Glutamatergic neuron (in vitro differentiated cells): Measurements from ENCODE around the gene HIKESHI. TPM values are rescaled to one million over a fixed set of nuclear protein-coding genes. Genes with fewer than 3 reads are reported as not detected.

Source experiments
- DNase-seq: peaks from one replicate; pipeline ENCODE4 v3.0.0; 2022
- H3K27ac Mint-ChIP-seq: one replicate; pipeline ENCODE4 v1.8.0; 2020; ENCODE audit warnings: mild to moderate bottlenecking, mixed read lengths, inconsistent platforms; ENCODE audit not compliant: unreplicated experiment
- H3K27me3 Mint-ChIP-seq: one replicate; pipeline ENCODE4 v1.8.0; 2020; ENCODE audit warnings: mild to moderate bottlenecking, moderate library complexity, mixed read lengths, inconsistent platforms; ENCODE audit not compliant: unreplicated experiment
- H3K36me3 Mint-ChIP-seq: one replicate; pipeline ENCODE4 v1.8.0; 2020; ENCODE audit warnings: mild to moderate bottlenecking, mixed read lengths, inconsistent platforms; ENCODE audit not compliant: unreplicated experiment
- H3K4me1 Mint-ChIP-seq: one replicate; pipeline ENCODE4 v1.8.0; 2020; ENCODE audit warnings: mild to moderate bottlenecking, low read depth, mixed read lengths, inconsistent platforms; ENCODE audit not compliant: unreplicated experiment
- H3K4me3 Mint-ChIP-seq: one replicate; pipeline ENCODE4 v1.8.0; 2020; ENCODE audit warnings: mild to moderate bottlenecking, mixed read lengths, inconsistent platforms; ENCODE audit not compliant: unreplicated experiment
- H3K9me3 Mint-ChIP-seq: one replicate; pipeline ENCODE4 v1.8.0; 2020; ENCODE audit warnings: mild to moderate bottlenecking, moderate library complexity, mixed read lengths, inconsistent platforms; ENCODE audit not compliant: unreplicated experiment
- total RNA-seq: library from RNA; stranded (reverse); fragmentation: NEBNext Ultra II Directional; extraction: Animal tissue kit (Norgen Biotek cat#: 25700); gene quantifications from one replicate; pipeline ENCODE4 v1.2.1, GENCODE V29; 2021; ENCODE audit not compliant: unreplicated experiment
- TF ChIP-seq, protein P1 (sequence below): fragments of 200-600 bp; sonication (generic); IDR thresholded peaks from one replicate; pipeline ENCODE4 v1.5.0; 2021; ENCODE audit not compliant: partially characterized antibody, unreplicated experiment

Gene HIKESHI
- total RNA-seq, 1 donor from 2014 or later: 44.7 TPM

DNA sequence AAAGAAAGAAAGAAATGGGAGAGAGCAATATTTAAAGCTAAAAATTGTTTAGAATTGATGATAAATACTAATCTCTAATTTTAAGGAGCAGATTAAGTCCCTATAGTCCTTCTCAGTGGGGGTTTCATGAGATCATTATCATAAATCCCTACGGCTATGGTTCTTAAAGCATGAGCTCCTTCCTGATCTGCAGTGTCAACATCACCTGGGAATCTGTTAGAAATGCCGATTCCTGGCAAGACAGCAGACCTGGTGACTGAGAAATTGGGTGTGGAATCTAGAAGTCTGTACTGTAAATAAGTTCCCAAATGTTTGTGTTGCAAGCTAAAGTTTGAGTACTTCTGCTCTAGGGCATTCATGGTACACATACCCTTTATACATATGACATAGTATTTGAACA is 12.6 kb downstream of the HIKESHI start:
- H3K27ac Mint-ChIP-seq: no peak overlapping the region
- H3K4me1 Mint-ChIP-seq: no peaks in the 10 kb centered on the region

DNA sequence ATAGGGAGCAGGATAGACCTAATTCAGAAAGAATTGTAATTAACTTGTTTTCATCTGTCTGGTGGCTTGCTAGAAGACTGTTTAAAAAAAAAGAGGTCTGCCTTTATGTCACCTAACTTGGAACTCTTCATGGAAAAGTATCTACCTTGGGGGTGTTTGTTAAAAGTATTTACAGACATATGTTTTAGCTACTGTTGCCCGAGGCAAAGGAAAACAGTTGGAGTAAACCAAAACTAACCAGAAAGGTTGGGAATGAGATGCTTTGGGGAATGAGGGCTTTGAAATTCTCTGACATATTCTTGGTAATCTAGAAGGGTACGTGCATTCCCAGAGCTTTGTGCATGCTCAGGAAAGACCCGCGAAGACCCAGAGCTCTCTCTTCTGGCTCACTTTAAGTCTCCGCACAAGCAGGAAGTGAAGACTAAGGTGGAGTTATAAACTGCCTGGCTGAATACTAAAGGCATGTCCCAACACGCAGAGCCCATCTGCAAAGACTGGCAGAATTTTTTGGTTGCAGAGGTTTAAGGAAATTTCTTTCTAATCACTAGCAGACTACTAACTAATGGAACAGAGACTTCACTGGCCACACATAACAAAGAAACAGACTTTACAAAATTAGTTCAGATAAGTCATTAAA is 33.2 kb downstream of the HIKESHI start:
- TF ChIP-seq, protein P1, sequence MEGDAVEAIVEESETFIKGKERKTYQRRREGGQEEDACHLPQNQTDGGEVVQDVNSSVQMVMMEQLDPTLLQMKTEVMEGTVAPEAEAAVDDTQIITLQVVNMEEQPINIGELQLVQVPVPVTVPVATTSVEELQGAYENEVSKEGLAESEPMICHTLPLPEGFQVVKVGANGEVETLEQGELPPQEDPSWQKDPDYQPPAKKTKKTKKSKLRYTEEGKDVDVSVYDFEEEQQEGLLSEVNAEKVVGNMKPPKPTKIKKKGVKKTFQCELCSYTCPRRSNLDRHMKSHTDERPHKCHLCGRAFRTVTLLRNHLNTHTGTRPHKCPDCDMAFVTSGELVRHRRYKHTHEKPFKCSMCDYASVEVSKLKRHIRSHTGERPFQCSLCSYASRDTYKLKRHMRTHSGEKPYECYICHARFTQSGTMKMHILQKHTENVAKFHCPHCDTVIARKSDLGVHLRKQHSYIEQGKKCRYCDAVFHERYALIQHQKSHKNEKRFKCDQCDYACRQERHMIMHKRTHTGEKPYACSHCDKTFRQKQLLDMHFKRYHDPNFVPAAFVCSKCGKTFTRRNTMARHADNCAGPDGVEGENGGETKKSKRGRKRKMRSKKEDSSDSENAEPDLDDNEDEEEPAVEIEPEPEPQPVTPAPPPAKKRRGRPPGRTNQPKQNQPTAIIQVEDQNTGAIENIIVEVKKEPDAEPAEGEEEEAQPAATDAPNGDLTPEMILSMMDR: no peak
- Mint-ChIP-seq H3K27ac (no peak overlapping the region), H3K27me3 (no peaks in the 10 kb centered on the region), H3K36me3 (no peaks in the 10 kb centered on the region), H3K4me1 (no peaks in the 10 kb centered on the region), H3K4me3 (no peak overlapping the region), H3K9me3 (no peaks in the 10 kb centered on the region)
- DNase-seq: no peak

More for the DNA sequence above, 12.6 kb downstream of the HIKESHI start:
- H3K4me3 Mint-ChIP-seq: no peak overlapping the region
- TF ChIP-seq, protein P1: no peak
- no peaks in the 10 kb centered on the region for H3K9me3 Mint-ChIP-seq
- peaks cover 1% of the 10 kb centered on the region for H3K27me3 Mint-ChIP-seq
- no peak for DNase-seq
- H3K36me3 Mint-ChIP-seq: no peaks in the 10 kb centered on the region

DNA sequence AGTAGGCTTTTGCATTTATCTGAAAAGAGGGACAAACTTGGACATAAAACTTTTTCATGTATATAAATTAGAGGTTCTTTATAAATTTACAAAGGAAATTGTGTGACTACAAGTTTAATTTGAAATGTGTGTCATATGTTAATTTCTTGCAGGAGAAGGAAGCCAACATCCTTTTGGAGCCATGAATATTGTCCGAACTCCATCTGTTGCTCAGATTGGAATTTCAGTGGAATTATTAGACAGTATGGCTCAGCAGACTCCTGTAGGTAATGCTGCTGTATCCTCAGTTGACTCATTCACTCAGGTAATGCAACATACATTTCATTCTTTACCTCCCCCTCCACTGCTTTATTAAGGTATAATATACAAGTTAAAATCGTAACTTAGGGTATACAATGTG is 35.2 kb downstream of the HIKESHI start:
- no peaks in the 10 kb centered on the region for H3K27me3 Mint-ChIP-seq
- H3K4me3 Mint-ChIP-seq: no peak overlapping the region
- H3K9me3 Mint-ChIP-seq: no peaks in the 10 kb centered on the region
- no peaks in the 10 kb centered on the region for H3K36me3 Mint-ChIP-seq
- DNase-seq: no peak
- TF ChIP-seq, protein P1: no peak
- no peaks in the 10 kb centered on the region for H3K4me1 Mint-ChIP-seq
- H3K27ac Mint-ChIP-seq: no peak overlapping the region

DNA sequence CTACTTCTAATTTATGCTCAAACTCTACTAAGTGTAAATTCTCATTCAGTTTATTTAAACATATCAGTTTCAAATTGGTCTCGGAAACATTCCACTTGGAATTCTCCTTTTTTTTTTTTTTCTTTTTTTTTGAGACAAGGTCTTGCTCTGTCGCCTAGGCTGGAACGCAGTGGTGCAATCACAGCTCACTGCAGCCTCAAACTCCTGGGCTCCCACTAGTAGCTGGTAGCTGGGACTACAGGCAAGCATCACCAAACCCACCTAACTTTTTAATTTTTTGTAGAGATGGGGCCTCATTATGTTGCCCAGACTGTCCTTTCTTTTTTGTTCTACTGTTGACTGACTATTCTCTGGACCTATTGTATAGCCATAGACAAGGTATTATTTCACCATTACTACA is 39.3 kb downstream of the HIKESHI start:
- no peaks in the 10 kb centered on the region for H3K9me3 Mint-ChIP-seq
- no peak for DNase-seq
- TF ChIP-seq, protein P1: no peak
- H3K4me1 Mint-ChIP-seq: no peaks in the 10 kb centered on the region
- no peak overlapping the region for H3K27ac Mint-ChIP-seq
- H3K27me3 Mint-ChIP-seq: no peaks in the 10 kb centered on the region
- no peaks in the 10 kb centered on the region for H3K36me3 Mint-ChIP-seq
- H3K4me3 Mint-ChIP-seq: no peak overlapping the region

DNA sequence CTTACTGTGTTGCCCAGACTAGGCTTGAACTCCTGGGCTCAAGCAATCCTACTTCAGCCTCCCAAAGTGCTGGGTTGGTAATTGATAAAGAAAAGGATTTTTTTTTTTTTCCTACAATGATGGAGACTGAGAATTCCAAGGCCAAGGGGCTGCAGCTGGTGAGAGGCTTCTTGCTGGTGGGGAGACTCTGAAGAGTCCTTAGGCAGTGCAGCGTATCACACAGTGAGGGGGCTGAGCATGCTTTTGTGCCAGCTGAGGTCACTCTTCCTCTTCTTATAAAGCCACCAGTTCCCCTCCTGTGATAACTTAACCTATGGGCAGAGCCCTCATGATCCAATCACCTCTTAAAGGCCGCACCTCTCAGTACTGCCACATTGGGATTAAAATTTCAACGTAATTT is 44.5 kb downstream of the HIKESHI start:
- H3K4me3 Mint-ChIP-seq: no peak overlapping the region
- no peaks in the 10 kb centered on the region for H3K4me1 Mint-ChIP-seq
- no peaks in the 10 kb centered on the region for H3K36me3 Mint-ChIP-seq
- DNase-seq: no peak
- H3K9me3 Mint-ChIP-seq: no peaks in the 10 kb centered on the region
- TF ChIP-seq, protein P1: no peak
- H3K27ac Mint-ChIP-seq: peak overlapping the region; percentile 48
- no peaks in the 10 kb centered on the region for H3K27me3 Mint-ChIP-seq
